GM23338 (cell line): Measurements from ENCODE around the gene KIF3B. TPM values are rescaled to one million over a fixed set of nuclear protein-coding genes. Genes with fewer than 3 reads are reported as not detected.

Experiments
- ATAC-seq: fragments of 200-7000 bp; cut with Tn5 transposase; 3 replicates; pipeline ENCODE4 v1.9.1; 2020
- DNase-seq: peaks from one replicate; pipeline ENCODE4 v3.0.0-alpha.2; 2015; ENCODE audit warnings: low spot score
- H2AFZ ChIP-seq: fragments of 200-600 bp; sonication (generic); 2 replicates; pipeline ENCODE4 v1.8.0; 2016; ENCODE audit warnings: antibody characterized with exemption, mild to moderate bottlenecking, moderate library complexity
- H3F3A ChIP-seq: fragments of 200-600 bp; sonication (generic); replicated peaks from 2 replicates; pipeline ENCODE4 v1.8.0; 2017; ENCODE audit warnings: antibody characterized with exemption, mixed run types, low read depth
- H3K27ac ChIP-seq: fragments of 200-600 bp; sonication (generic); 2 replicates; pipeline ENCODE4 v1.6.1; 2016; ENCODE audit warnings: low read depth
- H3K27me3 ChIP-seq: fragments of 200-600 bp; sonication (generic); 2 replicates; pipeline ENCODE4 v1.8.0; 2016; ENCODE audit warnings: mild to moderate bottlenecking, mixed run types, moderate library complexity; ENCODE audit not compliant: insufficient read depth
- H3K36me3 ChIP-seq: fragments of 200-600 bp; sonication (generic); 2 replicates; pipeline ENCODE4 v1.8.0; 2016; ENCODE audit warnings: mild to moderate bottlenecking; ENCODE audit not compliant: insufficient read depth
- H3K4me1 ChIP-seq: fragments of 200-600 bp; sonication (generic); 2 replicates; pipeline ENCODE4 v1.8.0; 2016; ENCODE audit warnings: mild to moderate bottlenecking, moderate library complexity; ENCODE audit not compliant: insufficient read depth
- H3K4me2 ChIP-seq: fragments of 200-600 bp; sonication (generic); 2 replicates; pipeline ENCODE4 v1.7.1; 2017; ENCODE audit warnings: mixed run types
- H3K4me3 ChIP-seq: fragments of 200-600 bp; sonication (generic); 2 replicates; pipeline ENCODE4 v1.6.1; 2016; ENCODE audit warnings: mixed run types
- H3K79me2 ChIP-seq: fragments of 200-600 bp; sonication (generic); replicated peaks from 2 replicates; pipeline ENCODE4 v1.8.0; 2017; ENCODE audit warnings: mild to moderate bottlenecking; ENCODE audit not compliant: insufficient read depth
- H3K9me2 ChIP-seq: fragments of 200-600 bp; sonication (generic); 2 replicates; pipeline ENCODE4 v1.8.0; 2017; ENCODE audit not compliant: insufficient read depth
- H4K20me1 ChIP-seq: fragments of 200-600 bp; sonication (generic); replicated peaks from 2 replicates; pipeline ENCODE4 v1.8.0; 2017; ENCODE audit warnings: mild to moderate bottlenecking; ENCODE audit not compliant: insufficient read depth
- H3K27ac Mint-ChIP-seq: 2 replicates; pipeline ENCODE4 v1.8.0; 2020; ENCODE audit warnings: inconsistent platforms, mild to moderate bottlenecking, moderate library complexity, mixed read lengths
- H3K27me3 Mint-ChIP-seq: 3 replicates; pipeline ENCODE4 v1.8.0; 2022; ENCODE audit warnings: low read depth, mild to moderate bottlenecking, moderate library complexity, mixed read lengths, inconsistent platforms; ENCODE audit not compliant: insufficient read depth, poor library complexity
- H3K36me3 Mint-ChIP-seq: 3 replicates; pipeline ENCODE4 v1.8.0; 2021; ENCODE audit warnings: low read depth, mild to moderate bottlenecking, inconsistent platforms, moderate library complexity, mixed read lengths
- H3K4me1 Mint-ChIP-seq: 3 replicates; pipeline ENCODE4 v1.8.0; 2020; ENCODE audit warnings: mild to moderate bottlenecking, inconsistent platforms, mixed read lengths
- H3K4me3 Mint-ChIP-seq: 3 replicates; pipeline ENCODE4 v1.8.0; 2021; ENCODE audit warnings: moderate library complexity, mild to moderate bottlenecking, inconsistent platforms, mixed read lengths
- H3K9me3 Mint-ChIP-seq: 3 replicates; pipeline ENCODE4 v1.8.0; 2020; ENCODE audit warnings: moderate library complexity, mild to moderate bottlenecking, inconsistent platforms, mixed read lengths
- CREB1 ChIP-seq: fragments of 250-450 bp; sonication (Bioruptor Pico); IDR thresholded peaks from 2 replicates; pipeline ENCODE4 v1.5.0; 2020; ENCODE audit warnings: low read depth, mild to moderate bottlenecking, moderate library complexity
- ETS1 ChIP-seq: IDR thresholded peaks from 2 replicates; pipeline ENCODE4 v1.6.1; 2016; ENCODE audit warnings: antibody characterized with exemption
- EZH2 ChIP-seq: fragments of 200-600 bp; sonication (generic); IDR thresholded peaks from one replicate; pipeline ENCODE4 v1.8.0; 2017; ENCODE audit warnings: antibody characterized with exemption, mild to moderate bottlenecking, low read depth; ENCODE audit not compliant: unreplicated experiment
- EZH2phosphoT487 ChIP-seq: fragments of 200-600 bp; sonication (generic); IDR thresholded peaks from one replicate; pipeline ENCODE4 v1.8.1; 2018; ENCODE audit warnings: antibody characterized with exemption; ENCODE audit not compliant: unreplicated experiment
- JUNB ChIP-seq: IDR thresholded peaks from one replicate; pipeline ENCODE4 v1.6.1; 2016; ENCODE audit warnings: antibody characterized with exemption; ENCODE audit not compliant: unreplicated experiment
- NANOG ChIP-seq: IDR thresholded peaks from 2 replicates; pipeline ENCODE4 v1.6.1; 2016; ENCODE audit warnings: antibody characterized with exemption, borderline replicate concordance
- POLR2AphosphoS5 ChIP-seq: IDR thresholded peaks from 2 replicates; pipeline ENCODE4 v1.6.1; 2016; ENCODE audit warnings: antibody characterized with exemption, low read depth
- REST ChIP-seq: IDR thresholded peaks from one replicate; pipeline ENCODE4 v1.6.1; 2018; ENCODE audit warnings: antibody characterized with exemption; ENCODE audit not compliant: unreplicated experiment
- STAT1 ChIP-seq: IDR thresholded peaks from one replicate; pipeline ENCODE4 v1.6.1; 2016; ENCODE audit warnings: antibody characterized with exemption; ENCODE audit not compliant: unreplicated experiment
- ZNF331 ChIP-seq: fragments of 250-450 bp; sonication (Bioruptor Pico); IDR thresholded peaks from 2 replicates; pipeline ENCODE4 v1.5.0; 2020; ENCODE audit warnings: low read depth, mild to moderate bottlenecking, moderate library complexity
- polyA plus RNA-seq: library from polyadenylated mRNA; unstranded; fragments of >200 nt; fragmentation: Nextera tagmentation; extraction: Ambion mirVana; gene quantifications from 2 replicates; pipeline ENCODE4 v1.2.1, GENCODE V29; 2016
- total RNA-seq: library from RNA; depleted of rRNA; stranded (reverse); fragments of >200 nt; shearing (Covaris generic); gene quantifications from 2 replicates; pipeline ENCODE4 v1.2.3, GENCODE V29; 2014

KIF3B gene
- total and polyA plus RNA-seq, 2 experiments from 2014 or later, result 6.1 to 22.8 TPM

- TF ChIP-seq REST (no peak), NANOG (no peak), EZH2 (no peak), ZNF331 (CRISPR knock-in tag) (no peak), STAT1 (no peak), POLR2AphosphoS5 (no peak), ETS1 (no peak), EZH2phosphoT487 (no peak), JUNB (no peak), CREB1 (no peak)
These were observed 15.1 kb downstream of the KIF3B start (continued) for GRCh38 chr20:32292548-32292947.

DNA sequence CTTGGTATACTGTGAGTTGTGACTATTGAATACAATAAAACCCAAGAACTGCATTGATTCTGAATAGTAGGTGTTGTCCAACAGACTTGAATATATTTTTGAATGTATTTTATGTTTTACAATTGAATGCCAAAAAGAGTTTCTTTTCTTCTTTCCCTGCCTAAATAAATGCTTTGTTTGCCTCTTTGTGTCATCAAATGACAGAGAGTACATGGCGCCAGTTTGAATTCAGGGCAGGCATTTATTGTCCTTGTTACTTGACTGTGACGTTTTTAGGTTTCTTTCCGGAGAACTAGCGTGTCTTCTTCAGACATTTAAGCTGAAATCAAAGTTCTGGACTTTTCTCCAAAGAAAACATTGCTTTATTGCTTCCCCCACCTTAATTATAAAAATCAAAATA lies 16.6 kb downstream of the KIF3B start:
- no peak overlapping the region for H3K4me2 ChIP-seq
- no peaks in the 10 kb centered on the region for H3F3A ChIP-seq
- TF ChIP-seq CREB1 (no peak), STAT1 (no peak), ETS1 (no peak), POLR2AphosphoS5 (no peak), JUNB (no peak), REST (no peak)

More for the DNA sequence above, 16.6 kb downstream of the KIF3B start:
- H3K27ac Mint-ChIP-seq, result no peak overlapping the region
- Histone ChIP-seq H3K4me3 (no peak overlapping the region), H3K79me2 (peaks cover 35% of the 10 kb centered on the region; the same call in 1 of the 2 replicates), H3K4me1 (no peaks in the 10 kb centered on the region), H3K9me2 (no peaks in the 10 kb centered on the region), H3K27ac (no peak overlapping the region), H3K36me3 (no peaks in the 10 kb centered on the region), H4K20me1 (peaks cover 31% of the 10 kb centered on the region), H2AFZ (no peak overlapping the region), H3K27me3 (no peaks in the 10 kb centered on the region)
- ATAC-seq (no peak), DNase-seq (no peak)
- no peaks in the 10 kb centered on the region for H3K4me1 Mint-ChIP-seq
- no peaks in the 10 kb centered on the region for H3K27me3 Mint-ChIP-seq
- H3K9me3 Mint-ChIP-seq, result no peaks in the 10 kb centered on the region
- no peak overlapping the region for H3K4me3 Mint-ChIP-seq
- H3K36me3 Mint-ChIP-seq, result no peaks in the 10 kb centered on the region
